HCT116 (cell line): ENCODE results near the gene PI4KA. TPM values are rescaled to one million over a fixed set of nuclear protein-coding genes. Genes with fewer than 3 reads are reported as not detected.
"Not testable (repeated sequence)": the region's sequence is repeated elsewhere in the genome, so short reads cannot be mapped to it uniquely, and the experiment has no call there.

ENCODE experiments used
- ATAC-seq: fragments of 200-7000 bp; cut with Tn5 transposase; 2 replicates; pipeline ENCODE4 v1.9.1; 2020; ENCODE audit warnings: mild to moderate bottlenecking, moderate library complexity
- BruUV-seq: library from RNA; stranded (reverse); fragments of 400-500 nt; replicated peaks from 2 replicates; lab custom pipeline; 2021; lab: Mats Ljungman, UMichigan
- CTCF ChIA-PET: fragments of 300-600 bp; sonication (Branson Sonifier 250); formaldehyde crosslinking; loops from one replicate; lab custom pipeline; 2021; ENCODE audit warnings: antibody characterized with exemption; lab: Charles Lee
- POLR2A ChIA-PET: fragments of 300-600, 350-600 bp; sonication (Branson Sonifier 250); formaldehyde crosslinking; loops from one replicate; lab custom pipeline; 2021; ENCODE audit warnings: antibody characterized with exemption; lab: Charles Lee
- RAD21 ChIA-PET, 2 experiments: fragments of 300-600 bp; sonication (Branson Sonifier 250); formaldehyde crosslinking; loops; one replicate each; lab custom pipeline; 2023; ENCODE audit warnings: low total read pairs in 2 of 2; ENCODE audit not compliant: uncharacterized antibody in 2 of 2, unreplicated experiment in 2 of 2, low non-redundant PET in 1 of 2; lab: Charles Lee
- DNase-seq: peaks from one replicate; pipeline ENCODE4 v3.0.0-alpha.2; 2010; ENCODE audit warnings: low read depth, low spot score
- H2AFZ ChIP-seq: fragments of 200-600 bp; shearing (Covaris generic), sonication (generic); 2 replicates; pipeline ENCODE4 v1.6.1; 2017; ENCODE audit warnings: low read depth, mixed run types, mixed read lengths, antibody characterized with exemption, low read length; ENCODE audit not compliant: poor library complexity, severe bottlenecking
- H3K27ac ChIP-seq: 2 replicates; pipeline ENCODE4 v1.5.1; 2012; ENCODE audit warnings: low read depth, low read length
- H3K27me3 ChIP-seq: fragments of 200-600 bp; sonication (generic); 2 replicates; pipeline ENCODE4 v1.6.1; 2016; ENCODE audit warnings: mixed run types, low read length, mixed read lengths; ENCODE audit not compliant: insufficient read depth
- H3K36me3 ChIP-seq, 2 experiments: fragments of 200-500 bp in 1 of 2; fragments of 200-600 bp in 1 of 2; sonication (Bioruptor generic) in 1 of 2; sonication (generic) in 1 of 2; 2 replicates each; pipeline versions ENCODE4 v1.5.1 to v1.6.1; 2014 to 2016; ENCODE audit warnings: low read length in 2 of 2, inconsistent platforms in 1 of 2, mixed read lengths in 1 of 2, mixed run types in 1 of 2; ENCODE audit not compliant: insufficient read depth in 2 of 2, control insufficient read depth in 1 of 2
- H3K4me1 ChIP-seq, 2 experiments: fragments of 200-600 bp in 1 of 2; sonication (generic) in 1 of 2; 2 replicates each; pipeline versions ENCODE4 v1.5.1 to v1.6.1; 2012 to 2017; ENCODE audit warnings: low read length in 2 of 2, inconsistent platforms in 1 of 2, mild to moderate bottlenecking in 1 of 2, mixed read lengths in 1 of 2, mixed run types in 1 of 2, moderate library complexity in 1 of 2; ENCODE audit not compliant: insufficient read depth in 2 of 2, control insufficient read depth in 1 of 2
- H3K4me2 ChIP-seq: fragments of 200-600 bp; sonication (generic); 2 replicates; pipeline ENCODE4 v1.6.1; 2017; ENCODE audit warnings: mixed run types, low read length, mixed read lengths
- H3K4me3 ChIP-seq, 2 experiments: fragments of 200-600 bp in 1 of 2; sonication (generic) in 1 of 2; replicated peaks in 1 of 2; 2 replicates each; pipeline ENCODE4 v1.5.1; 2011 to 2016; ENCODE audit warnings: low read length in 2 of 2, control low read depth in 1 of 2, low read depth in 1 of 2, mild to moderate bottlenecking in 1 of 2, mixed read lengths in 1 of 2, mixed run types in 1 of 2
- H3K79me2 ChIP-seq: fragments of 200-600 bp; sonication (generic); 2 replicates; pipeline ENCODE4 v1.6.1; 2017; ENCODE audit warnings: mild to moderate bottlenecking, mixed run types, low read length, moderate library complexity, mixed read lengths; ENCODE audit not compliant: insufficient read depth
- H3K9ac ChIP-seq: fragments of 200-600 bp; sonication (generic); 2 replicates; pipeline ENCODE4 v1.6.1; 2016; ENCODE audit warnings: low read length, mixed read lengths
- H3K9me2 ChIP-seq: fragments of 200-600 bp; sonication (generic), shearing (Covaris generic); 2 replicates; pipeline ENCODE4 v1.6.1; 2017; ENCODE audit warnings: mixed run types, mild to moderate bottlenecking, moderate library complexity; ENCODE audit not compliant: insufficient read depth
- H3K9me3 ChIP-seq, 2 experiments: fragments of 200-500 bp in 1 of 2; fragments of 200-600 bp in 1 of 2; sonication (Bioruptor generic) in 1 of 2; sonication (generic) in 1 of 2; 2 replicates each; pipeline ENCODE4 v1.6.1; 2014 to 2017; ENCODE audit warnings: low read length in 2 of 2, mixed read lengths in 2 of 2, inconsistent platforms in 1 of 2, low read depth in 1 of 2, mild to moderate bottlenecking in 1 of 2, mixed run types in 1 of 2, moderate library complexity in 1 of 2; ENCODE audit not compliant: control insufficient read depth in 1 of 2, insufficient read depth in 1 of 2
- H4K20me1 ChIP-seq: fragments of 200-600 bp; sonication (generic), shearing (Covaris generic); 2 replicates; pipeline ENCODE4 v1.6.1; 2017; ENCODE audit warnings: mixed run types, mild to moderate bottlenecking, moderate library complexity; ENCODE audit not compliant: insufficient read depth
- intact Hi-C: fragments of 100-400 bp; cut with micrococcal nuclease; formaldehyde crosslinking; loops from 2 replicates; pipeline ENCODE4 v1.10.0; 2022
- total RNA-seq: library from RNA; stranded (reverse); gene quantifications from one replicate; pipeline ENCODE4 v1.2.1, GENCODE V29; 2021; ENCODE audit not compliant: unreplicated experiment

PI4KA gene
- total RNA-seq, 1 experiment from 2014 or later, result 59.6 TPM

GRCh38 chr22:20718727-20719126 is 139.9 kb downstream of the PI4KA start:
- intact Hi-C loops, H3K4me1 ChIP-seq, H3K4me3 ChIP-seq, H3K9me3 ChIP-seq, RAD21 ChIA-PET, H3K79me2 ChIP-seq, H3K27ac ChIP-seq, H3K36me3 ChIP-seq, H3K4me2 ChIP-seq, H2AFZ ChIP-seq, ATAC-seq, H3K27me3 ChIP-seq, H3K9ac ChIP-seq, DNase-seq, H3K9me2 ChIP-seq, BruUV-seq, H4K20me1 ChIP-seq, POLR2A ChIA-PET, CTCF ChIA-PET: not testable (repeated sequence)

GRCh38 chr22:20717981-20718380 is 140.6 kb downstream of the PI4KA start:
- DNase-seq, CTCF ChIA-PET, BruUV-seq, H3K4me1 ChIP-seq, H3K9ac ChIP-seq, H3K36me3 ChIP-seq, H3K9me2 ChIP-seq, H4K20me1 ChIP-seq, H3K79me2 ChIP-seq, RAD21 ChIA-PET, H3K4me2 ChIP-seq, H3K9me3 ChIP-seq, H2AFZ ChIP-seq, POLR2A ChIA-PET, H3K4me3 ChIP-seq, H3K27ac ChIP-seq, intact Hi-C loops, ATAC-seq, H3K27me3 ChIP-seq: not testable (repeated sequence)

GRCh38 chr22:20717213-20717866 is 141.3 kb downstream of the PI4KA start:
- ATAC-seq, DNase-seq, H3K9ac ChIP-seq, H2AFZ ChIP-seq, H3K36me3 ChIP-seq, intact Hi-C loops, H4K20me1 ChIP-seq, H3K4me3 ChIP-seq, H3K9me2 ChIP-seq, POLR2A ChIA-PET, H3K27ac ChIP-seq, RAD21 ChIA-PET, H3K4me1 ChIP-seq, H3K9me3 ChIP-seq, CTCF ChIA-PET, H3K4me2 ChIP-seq, H3K27me3 ChIP-seq, BruUV-seq, H3K79me2 ChIP-seq: not testable (repeated sequence)

GRCh38 chr22:20713116-20713515 is 145.5 kb downstream of the PI4KA start:
- DNase-seq, CTCF ChIA-PET, H3K27me3 ChIP-seq, H3K36me3 ChIP-seq, RAD21 ChIA-PET, BruUV-seq, H3K9ac ChIP-seq, POLR2A ChIA-PET, H3K27ac ChIP-seq, H3K9me2 ChIP-seq, intact Hi-C loops, H2AFZ ChIP-seq, H3K4me2 ChIP-seq, ATAC-seq, H3K79me2 ChIP-seq, H3K9me3 ChIP-seq, H3K4me1 ChIP-seq, H4K20me1 ChIP-seq, H3K4me3 ChIP-seq: not testable (repeated sequence)
